Activated CD8-positive, alpha-beta memory T cell treated with anti-CD3 and anti-CD28 coated beads, Interleukin-2, amount 10 ng/mL, durations not matched to agents 7 days and 5 days (primary cell): ENCODE measurements around the gene UQCRHL. TPM values are rescaled to one million over a fixed set of nuclear protein-coding genes. Genes with fewer than 3 reads are reported as not detected.

Experiments
- total RNA-seq, 2 experiments: library from RNA; stranded (reverse); gene quantifications; one replicate each; pipeline ENCODE4 v1.2.3, GENCODE V29; 2021

The UQCRHL gene
- total RNA-seq, 2 experiments from 2014 or later = 1.6 to 1.8 TPM

Other genes with a start within 250 kb of the UQCRHL start
- 10 to 100 TPM in 1 of 2 experiments, 1 to 10 TPM in 1; 8.0 to 12.4 TPM for gene AGMAT, start 222.6 kb downstream of the UQCRHL start, total RNA-seq
- gene DDI2, start 190.2 kb downstream of the UQCRHL start, total RNA-seq = 10 to 100 TPM; 24.0 to 31.4 TPM
- 10 to 100 TPM; 55.7 to 63.2 TPM for gene PLEKHM2, start 123.3 kb downstream of the UQCRHL start, total RNA-seq
- under 1 TPM; 0.82 to 0.88 TPM for gene SLC25A34, start 71.4 kb downstream of the UQCRHL start, total RNA-seq
- gene TMEM82, start 65.2 kb downstream of the UQCRHL start, total RNA-seq = not detected
- not detected for gene FBLIM1, start 48.9 kb downstream of the UQCRHL start, total RNA-seq
- 10 to 100 TPM; 74.6 to 75.5 TPM for gene SPEN, start 40.1 kb upstream of the UQCRHL start, total RNA-seq
- gene ZBTB17, start 168.5 kb upstream of the UQCRHL start, total RNA-seq = 10 to 100 TPM; 55.8 to 68.8 TPM
- gene SRARP, start 196.6 kb upstream of the UQCRHL start, total RNA-seq = not detected
- gene HSPB7, start 210.4 kb upstream of the UQCRHL start, total RNA-seq = not detected
- not detected for gene CLCNKA, start 214.4 kb upstream of the UQCRHL start, total RNA-seq
- not detected for gene CLCNKB, start 236.1 kb upstream of the UQCRHL start, total RNA-seq